Endothelial cell of umbilical vein (primary cell): ENCODE data around the gene CGB2.

Experiments used
- CTCF ChIP-seq, 2 donors: IDR thresholded peaks; 1 replicate in 1 of 2; 2 replicates in 1 of 2; pipeline ENCODE4 v1.5.1; 2011; ENCODE audit warnings: low read length in 2 of 2, mild to moderate bottlenecking in 2 of 2, moderate library complexity in 2 of 2, control low read depth in 1 of 2, inconsistent platforms in 1 of 2, low read depth in 1 of 2; ENCODE audit not compliant: insufficient read depth in 1 of 2; ENCODE audit errors: extremely low read depth in 1 of 2
- EZH2 ChIP-seq: IDR thresholded peaks from 2 replicates; pipeline ENCODE4 v1.6.1; 2012; ENCODE audit warnings: borderline replicate concordance, low read depth, mild to moderate bottlenecking, moderate library complexity, low read length, inconsistent platforms; ENCODE audit not compliant: severe bottlenecking
- MAX ChIP-seq: IDR thresholded peaks from 2 replicates; pipeline ENCODE4 v1.6.1; 2011; ENCODE audit not compliant: insufficient read depth, insufficient read length
- POLR2A ChIP-seq: IDR thresholded peaks from 2 replicates; pipeline ENCODE4 v1.6.1; 2012; ENCODE audit warnings: low read depth, mild to moderate bottlenecking, control low read depth, low read length
- POLR2AphosphoS5 ChIP-seq: IDR thresholded peaks from 2 replicates; pipeline ENCODE4 v1.6.1; 2012; ENCODE audit warnings: low read depth, mild to moderate bottlenecking, control low read depth, low read length, moderate library complexity; ENCODE audit not compliant: insufficient read depth

- TF ChIP-seq EZH2 = no peak
- no peak for TF ChIP-seq MAX
- no peak for TF ChIP-seq POLR2AphosphoS5
- no peak for TF ChIP-seq POLR2A
- TF ChIP-seq CTCF (IDR thresholded peaks at IDR 0.05; ENCODE audit: extremely low read depth in 1 of 2, insufficient read depth in 1 of 2, low read depth in 1 of 2, low read length in 2 of 2) = no peak
Measured at GRCh38 chr19:49020342-49020741, 11.3 kb upstream of the CGB2 start.
